ENCODE measurements around the gene CHCHD6.

The CHCHD6 gene

DNA sequence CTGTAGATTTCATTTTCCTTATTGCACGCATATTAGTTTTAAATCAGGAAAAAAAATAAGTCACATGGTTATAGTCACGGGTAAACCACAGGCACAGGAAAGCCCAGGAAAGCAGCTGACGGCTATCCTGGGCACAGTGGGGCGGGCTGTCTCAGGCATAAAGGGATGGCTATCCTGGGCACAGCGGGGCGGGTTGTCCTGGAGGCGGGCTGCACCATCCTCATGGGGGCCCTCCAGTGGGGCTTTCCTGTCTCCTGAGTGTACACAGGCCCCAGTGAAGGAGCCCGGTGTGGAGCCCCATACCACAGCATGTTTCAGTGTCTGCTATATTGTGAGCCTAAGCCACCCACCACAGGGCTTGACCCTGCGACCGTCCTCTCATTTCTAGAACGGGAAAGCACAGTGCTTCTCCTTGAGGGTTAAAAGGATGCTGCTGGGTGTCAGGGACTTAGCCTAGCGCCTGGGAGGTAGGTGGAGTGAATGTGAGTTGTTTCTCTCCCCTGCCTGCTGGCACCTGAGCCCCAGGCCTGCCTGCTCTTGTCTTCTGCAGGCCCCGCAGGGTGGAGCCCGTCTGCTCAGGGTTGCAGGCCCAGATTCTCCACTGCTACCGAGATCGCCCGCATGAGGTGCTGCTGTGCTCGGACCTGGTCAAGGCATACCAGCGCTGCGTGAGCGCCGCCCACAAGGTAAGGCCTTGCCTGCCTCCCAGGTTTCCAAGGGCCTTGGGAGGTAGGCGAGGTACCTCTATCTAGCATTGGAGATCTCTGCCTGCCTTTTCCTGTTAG, 253.0 kb downstream of the CHCHD6 start:
- DNase-seq (ENCODE audit: low read depth in 2 of 2, low spot score in 1 of 2), result no peak

DNA sequence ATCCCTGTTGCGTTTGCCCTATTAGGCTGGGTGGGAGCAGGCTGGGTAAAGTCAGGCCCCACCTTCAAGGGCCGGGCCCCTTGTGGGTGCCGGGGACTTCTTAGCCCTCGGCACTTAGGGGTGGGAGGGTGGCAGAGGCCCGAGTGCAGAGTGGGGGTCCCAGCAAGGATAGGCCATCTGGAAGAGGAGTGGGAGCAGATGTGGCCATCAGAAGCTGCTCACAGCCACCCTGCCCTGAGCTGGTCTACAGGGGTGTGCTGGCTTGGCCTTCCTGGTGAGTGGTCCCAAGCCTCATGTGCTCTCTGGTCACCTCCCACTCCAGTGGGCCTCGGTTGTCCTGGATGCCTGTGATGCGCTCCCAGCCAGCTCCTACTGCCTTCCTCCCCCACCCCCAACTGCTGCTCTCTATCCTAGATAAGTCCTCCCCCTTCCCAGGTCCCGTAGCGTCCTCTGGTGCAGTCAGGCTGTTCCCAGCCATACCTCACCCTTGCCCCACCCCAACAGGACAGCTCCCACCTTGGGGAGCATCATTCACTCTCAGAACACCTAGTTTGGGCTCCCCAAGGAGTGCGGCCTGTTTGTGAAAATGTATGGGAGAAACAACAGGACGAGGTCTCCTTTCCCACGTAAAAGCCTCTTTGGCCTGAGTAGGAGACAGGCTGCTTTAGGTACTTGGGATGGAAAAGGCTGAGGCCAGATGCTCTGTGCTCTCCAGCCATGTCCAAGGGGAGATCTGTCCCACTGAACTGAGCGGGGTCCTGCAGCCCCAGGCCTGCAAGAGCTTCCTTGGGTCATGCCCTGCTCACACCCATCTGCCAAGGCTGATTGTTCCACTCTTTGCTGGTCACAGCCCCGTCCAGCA, 254.0 kb downstream of the CHCHD6 start:
- no peak for DNase-seq (ENCODE audit: low read depth in 2 of 2, low spot score in 1 of 2)

DNA sequence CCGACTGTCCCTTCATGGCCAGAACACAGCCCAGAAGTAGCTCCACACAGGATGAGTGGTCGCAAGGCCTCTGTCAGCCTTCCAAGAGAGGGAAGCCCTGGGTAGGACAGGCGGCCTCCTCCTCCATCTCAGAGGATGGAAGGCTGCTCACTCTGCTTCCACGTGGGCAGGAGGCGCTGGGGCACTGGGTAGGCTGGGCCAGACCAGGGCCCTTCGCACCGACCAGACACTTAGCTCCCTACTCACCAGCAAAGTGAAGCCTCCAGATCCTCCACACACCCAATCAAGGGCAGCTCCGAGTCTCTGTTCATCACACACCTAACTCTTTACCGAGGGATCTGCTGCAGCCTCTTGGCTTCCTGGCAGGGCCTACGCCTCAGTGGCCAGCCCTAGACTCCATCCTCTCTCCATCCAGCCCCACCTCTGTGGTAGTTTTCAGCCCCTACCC, 254.6 kb downstream of the CHCHD6 start:
- DNase-seq (ENCODE audit: low read depth in 2 of 2, low spot score in 1 of 2), result no peak

DNA sequence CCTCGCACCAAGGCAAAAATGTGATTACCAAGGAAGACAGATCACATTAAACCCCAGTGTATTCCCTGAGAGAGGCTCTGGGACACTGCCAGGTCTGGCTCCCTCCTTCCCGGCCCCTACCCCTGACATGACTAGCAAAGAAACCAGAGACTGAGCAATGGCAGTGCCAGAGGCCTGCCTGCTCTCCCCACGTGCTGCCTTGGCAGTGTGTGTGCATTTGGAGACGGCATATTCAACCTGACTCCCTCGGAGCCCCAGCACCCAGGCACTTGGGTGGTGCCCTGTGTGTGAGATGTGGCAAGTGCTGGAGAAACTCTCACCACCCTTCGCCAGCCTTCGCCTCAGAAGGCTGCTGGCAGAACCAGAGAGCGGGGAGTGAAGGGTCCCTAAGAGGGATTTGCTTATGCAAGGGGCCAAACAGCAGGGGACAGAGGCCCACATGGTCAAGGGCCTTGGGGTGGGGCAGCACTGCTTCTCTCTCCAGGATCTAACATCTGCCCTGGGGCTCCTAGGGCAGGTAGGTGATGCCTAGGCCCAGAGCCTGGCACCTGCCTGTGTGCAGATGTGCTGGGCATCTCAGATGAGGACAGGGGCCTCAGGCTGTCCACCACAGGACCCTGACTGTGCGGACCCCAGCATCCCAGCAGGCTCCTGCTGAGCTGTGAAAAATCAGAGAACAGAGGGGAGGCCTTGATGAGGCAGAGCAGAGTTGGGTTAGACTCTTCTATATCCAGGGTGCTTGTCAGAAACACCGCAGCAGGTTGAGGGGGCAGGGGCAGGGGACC, 255.3 kb downstream of the CHCHD6 start:
- DNase-seq (ENCODE audit: low read depth in 2 of 2, low spot score in 1 of 2), result no peak

DNA sequence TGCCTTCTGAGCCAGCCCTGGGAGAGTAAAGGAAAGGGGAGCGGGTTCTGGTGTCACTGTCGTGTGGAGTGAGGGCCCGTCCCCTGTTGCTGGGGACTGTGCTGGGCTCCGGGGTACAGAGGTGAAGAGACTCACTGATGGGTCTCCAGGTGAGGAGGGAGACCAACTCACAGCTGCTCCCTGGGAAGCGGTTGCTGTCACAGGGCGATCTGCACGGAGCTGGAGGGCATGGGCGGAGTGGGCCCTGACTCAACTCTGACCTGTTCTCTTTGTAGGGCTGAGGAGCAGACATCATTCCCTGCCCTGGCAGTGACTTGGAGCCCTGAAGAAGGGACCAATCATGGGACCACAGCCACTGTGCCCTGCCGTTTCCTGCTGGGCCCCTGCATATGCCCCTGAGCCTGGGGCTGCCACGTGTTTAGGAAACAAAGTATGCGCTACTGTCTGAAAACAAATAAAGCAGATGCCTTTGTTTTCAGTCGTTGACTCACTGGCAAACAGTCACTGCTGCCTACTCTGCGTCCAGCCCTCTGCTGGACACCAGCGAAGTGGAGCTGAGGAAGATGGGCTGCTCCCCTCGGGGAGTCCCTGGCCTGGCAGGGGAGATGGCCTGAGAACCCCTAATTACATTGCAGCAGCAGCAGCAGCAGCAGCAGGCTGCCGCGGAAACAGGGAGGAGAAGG, 256.0 kb downstream of the CHCHD6 start:
- no peak for DNase-seq (ENCODE audit: low read depth in 2 of 2, low spot score in 1 of 2)

DNA sequence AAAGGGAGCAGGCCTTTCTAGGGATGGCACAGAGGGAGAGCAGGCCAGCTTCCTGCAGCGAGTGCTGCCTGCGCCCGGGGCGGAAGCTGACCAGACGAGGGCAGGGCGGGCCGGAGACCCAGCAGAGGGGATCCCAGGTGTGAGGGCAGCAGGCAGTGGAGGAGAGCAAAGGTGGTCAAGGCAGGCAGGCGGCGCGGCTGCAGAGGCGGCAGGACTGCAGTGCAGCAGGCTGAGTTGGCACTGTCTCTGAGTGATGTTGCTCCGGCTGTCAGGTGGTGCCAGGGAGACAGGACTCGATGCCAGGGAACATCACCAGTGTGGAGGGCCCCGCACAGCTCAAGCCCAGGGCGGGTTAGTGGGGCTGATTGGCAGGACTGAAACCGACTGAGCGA, 256.6 kb downstream of the CHCHD6 start:
- no peak for DNase-seq (ENCODE audit: low read depth in 2 of 2, low spot score in 1 of 2)

DNA sequence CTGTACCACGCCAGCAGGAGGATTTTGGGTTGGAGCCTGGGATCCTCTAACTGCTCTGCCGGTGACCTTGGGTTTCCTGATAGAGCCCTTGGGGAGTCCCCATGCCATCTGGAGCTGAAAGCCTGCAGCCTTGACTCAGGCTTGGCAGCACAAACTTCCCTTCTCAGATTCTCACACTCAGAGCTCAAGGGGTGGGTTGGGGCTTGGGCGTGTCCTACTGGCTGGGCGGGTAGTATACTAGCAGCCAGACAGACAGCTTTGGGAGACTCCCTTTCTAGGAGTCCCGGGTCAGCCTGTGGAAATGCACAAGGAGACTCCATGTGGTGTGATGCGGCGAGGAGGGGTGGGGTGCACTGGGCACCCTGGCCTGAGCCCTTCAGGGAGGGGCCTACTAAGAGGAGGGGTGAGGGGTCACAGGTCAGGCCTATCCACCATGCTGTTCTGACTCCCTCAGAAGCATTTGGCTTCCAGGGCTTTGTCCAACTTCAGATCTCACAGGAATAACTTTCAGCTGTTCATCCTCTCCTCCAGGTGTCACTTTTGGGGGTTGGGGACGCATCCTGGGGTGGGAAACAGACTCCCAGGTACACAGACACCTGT, 257.3 kb downstream of the CHCHD6 start:
- DNase-seq (ENCODE audit: low read depth in 2 of 2, low spot score in 1 of 2), result no peak

DNA sequence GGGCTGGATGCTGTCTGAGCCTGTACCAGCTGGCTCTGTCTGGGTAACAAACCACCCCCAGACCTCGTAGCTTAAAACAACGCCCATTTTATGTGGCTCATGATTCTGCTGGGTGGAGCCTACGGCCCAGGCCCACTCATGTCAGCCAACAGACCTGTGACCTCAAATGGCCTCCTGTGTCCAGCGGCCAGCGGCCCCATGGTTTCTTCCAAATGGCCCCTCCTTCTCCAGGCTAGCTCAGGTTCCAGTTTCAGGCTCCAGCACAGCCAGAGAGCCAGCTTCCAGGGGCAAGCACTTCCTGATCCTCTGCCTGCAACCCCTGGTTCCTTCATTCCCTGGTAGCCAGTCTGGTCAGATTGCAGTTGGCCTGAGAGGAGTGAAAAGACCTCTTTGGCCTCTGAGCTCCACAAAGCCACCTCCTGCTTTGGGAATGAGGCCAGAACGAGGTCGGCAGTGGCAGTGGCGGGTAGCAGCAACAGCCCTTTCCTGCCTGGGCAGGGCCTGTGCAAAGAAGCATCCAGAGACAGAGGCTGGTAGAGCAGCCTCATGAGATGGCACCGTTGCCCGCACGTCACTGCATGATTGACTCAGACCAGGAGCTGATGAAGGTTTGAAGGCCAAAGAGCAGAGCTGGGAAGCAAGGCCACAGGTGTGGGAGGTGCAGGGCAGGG, 257.9 kb downstream of the CHCHD6 start:
- DNase-seq (ENCODE audit: low read depth in 2 of 2, low spot score in 1 of 2), result no peak

DNA sequence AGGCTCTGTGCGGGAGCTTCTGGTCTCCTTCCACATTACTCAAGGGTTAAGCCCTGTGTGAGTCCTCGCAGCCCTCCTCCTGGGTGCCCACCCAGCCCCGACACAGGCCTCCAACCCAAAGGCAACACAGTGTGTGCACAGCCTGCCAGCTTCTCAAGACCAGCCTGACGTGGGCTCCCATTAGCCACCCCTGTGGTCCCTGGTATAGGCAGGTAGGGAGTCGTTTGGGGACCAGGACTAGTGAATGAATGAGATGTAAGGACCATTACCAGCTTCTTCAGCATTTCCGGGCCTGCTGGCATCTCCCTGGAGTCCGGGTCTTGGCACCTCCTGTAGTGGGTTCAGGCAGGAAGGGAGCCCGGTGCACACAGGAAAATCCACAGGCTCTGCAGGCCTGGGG, 258.7 kb downstream of the CHCHD6 start:
- DNase-seq (ENCODE audit: low read depth in 2 of 2, low spot score in 1 of 2), result no peak

DNA sequence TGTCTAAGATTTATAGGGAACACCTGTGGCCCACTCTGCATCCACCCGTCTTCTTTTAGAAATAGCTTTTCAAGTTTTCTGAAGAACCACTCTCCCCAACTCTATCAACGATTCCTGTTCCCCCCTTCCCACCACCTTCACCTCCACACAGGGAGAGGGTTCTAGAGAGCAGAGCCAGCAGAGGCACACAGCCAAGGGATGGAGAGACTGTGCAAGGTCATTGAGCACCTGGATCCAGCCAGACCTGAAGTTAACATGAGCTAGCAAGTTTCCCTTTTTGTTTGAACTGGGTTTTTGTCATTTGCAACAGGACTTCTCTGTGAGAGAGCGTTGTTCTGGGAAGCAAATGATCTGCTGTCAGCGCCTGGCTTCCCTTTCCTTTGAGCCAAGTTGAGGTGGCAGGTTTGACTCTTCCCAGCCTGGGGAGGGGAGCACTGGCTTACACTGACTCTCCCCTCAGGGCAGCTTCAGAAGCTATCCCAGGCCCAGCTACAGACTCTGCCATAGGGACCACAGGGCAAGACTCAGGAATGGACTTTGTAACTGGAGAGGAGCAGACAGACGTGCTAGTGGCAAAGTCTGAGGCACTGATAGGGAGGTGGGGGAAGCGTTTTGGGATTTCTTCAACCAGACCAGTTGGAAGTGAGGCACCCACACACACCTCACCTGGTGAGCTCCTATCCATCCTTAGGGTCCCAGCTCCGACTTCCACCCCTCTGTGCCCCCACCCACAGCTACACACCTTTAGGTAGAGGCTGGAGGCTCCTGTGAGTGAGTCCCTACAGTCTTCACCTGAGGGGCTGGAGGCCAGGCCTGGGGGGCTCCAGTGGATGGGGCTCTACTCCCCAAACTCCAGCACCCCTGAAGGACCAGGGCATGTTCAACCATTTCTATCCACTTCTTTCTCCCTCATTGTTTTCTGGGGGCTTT, 259.5 kb downstream of the CHCHD6 start:
- DNase-seq (ENCODE audit: low read depth in 2 of 2, low spot score in 1 of 2), result no peak

DNA sequence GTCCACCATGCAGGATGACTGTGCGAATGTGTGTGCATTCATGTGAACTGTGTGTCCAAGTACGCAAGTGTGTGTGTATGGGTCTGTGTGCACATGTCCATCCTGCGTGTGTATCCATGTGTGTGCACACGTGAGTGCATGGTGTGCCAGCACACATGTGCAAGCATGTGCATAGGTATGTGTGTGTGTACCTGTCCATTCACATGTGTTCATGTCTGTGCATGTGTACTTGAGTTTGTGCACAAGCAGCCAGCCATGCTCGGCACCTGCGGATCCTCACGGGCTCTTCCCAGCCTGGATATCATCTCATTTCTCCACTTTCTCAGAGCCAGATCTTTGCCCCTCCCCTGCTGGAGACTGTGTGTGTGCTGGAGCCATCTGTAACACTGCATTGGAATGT, 260.2 kb downstream of the CHCHD6 start:
- no peak for DNase-seq (ENCODE audit: low read depth in 2 of 2, low spot score in 1 of 2)

DNA sequence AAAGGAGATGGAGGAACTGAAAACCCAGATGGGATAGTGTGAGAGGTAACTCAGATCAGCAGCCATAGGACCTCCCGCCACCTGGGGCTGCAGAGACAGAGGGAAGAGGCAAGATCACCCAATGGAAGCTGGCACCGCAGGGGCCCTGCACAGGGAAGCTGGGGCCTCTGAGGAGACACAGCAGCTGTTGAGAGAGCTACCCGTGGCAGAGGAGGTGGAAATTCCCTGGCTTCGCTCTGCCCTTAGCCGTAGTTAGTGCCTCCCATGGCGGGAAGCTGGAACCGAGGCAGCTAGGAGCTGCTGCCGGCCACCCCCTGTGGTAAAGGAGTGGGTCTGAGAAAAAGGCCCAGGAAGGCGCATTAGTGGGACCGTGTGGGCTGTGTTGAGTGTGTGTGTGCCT, 260.9 kb downstream of the CHCHD6 start:
- DNase-seq (ENCODE audit: low read depth in 2 of 2, low spot score in 1 of 2), result no peak

DNA sequence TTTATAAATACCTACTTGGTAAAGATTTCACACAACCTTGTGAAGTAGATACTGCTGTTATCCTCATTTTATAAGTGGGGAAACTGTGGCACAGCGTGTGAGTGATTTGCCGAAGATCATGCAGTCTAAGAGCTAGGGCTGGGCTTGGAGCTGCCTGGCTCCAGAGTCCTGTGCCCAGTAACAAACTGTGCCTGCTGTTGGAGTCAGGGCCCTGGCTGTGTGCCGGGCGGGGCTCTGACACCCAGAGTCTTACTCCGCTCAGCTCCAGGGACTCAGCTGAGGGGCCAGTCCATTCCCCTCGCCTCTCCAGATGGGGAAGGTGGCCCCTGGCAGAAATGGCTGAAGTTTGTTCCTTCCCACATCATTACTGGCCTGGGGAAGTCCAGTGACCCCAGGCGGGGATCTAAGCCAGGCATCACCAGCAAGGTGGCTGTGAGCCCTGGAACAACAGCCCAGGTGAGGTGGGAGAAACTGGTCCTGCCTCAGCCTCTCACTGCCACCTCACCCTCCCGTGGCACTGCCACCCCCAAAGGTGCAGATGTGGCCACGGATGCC, 261.6 kb downstream of the CHCHD6 start:
- no peak for DNase-seq (ENCODE audit: low read depth in 2 of 2, low spot score in 1 of 2)

DNA sequence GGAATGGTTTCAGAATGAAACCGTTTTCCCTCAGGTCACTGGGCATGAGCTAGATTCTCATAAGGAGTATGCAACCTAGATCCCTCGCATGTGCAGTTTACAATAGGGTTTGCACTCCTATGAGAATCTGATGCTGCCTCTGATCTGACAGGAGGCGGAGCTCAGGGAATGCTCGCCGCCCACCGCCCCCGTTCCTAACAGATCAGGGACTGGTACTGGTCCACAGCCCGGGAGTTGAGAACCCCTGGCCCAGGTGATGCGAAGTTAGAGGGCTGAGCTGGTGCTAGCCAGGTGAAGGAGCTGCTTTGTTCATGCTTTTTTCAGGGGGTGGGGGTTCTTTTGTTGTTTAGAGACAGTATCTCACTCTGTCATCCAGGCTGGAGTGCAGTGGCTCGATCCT, 263.3 kb downstream of the CHCHD6 start:
- DNase-seq (ENCODE audit: low read depth in 2 of 2, low spot score in 1 of 2), result no peak

DNA sequence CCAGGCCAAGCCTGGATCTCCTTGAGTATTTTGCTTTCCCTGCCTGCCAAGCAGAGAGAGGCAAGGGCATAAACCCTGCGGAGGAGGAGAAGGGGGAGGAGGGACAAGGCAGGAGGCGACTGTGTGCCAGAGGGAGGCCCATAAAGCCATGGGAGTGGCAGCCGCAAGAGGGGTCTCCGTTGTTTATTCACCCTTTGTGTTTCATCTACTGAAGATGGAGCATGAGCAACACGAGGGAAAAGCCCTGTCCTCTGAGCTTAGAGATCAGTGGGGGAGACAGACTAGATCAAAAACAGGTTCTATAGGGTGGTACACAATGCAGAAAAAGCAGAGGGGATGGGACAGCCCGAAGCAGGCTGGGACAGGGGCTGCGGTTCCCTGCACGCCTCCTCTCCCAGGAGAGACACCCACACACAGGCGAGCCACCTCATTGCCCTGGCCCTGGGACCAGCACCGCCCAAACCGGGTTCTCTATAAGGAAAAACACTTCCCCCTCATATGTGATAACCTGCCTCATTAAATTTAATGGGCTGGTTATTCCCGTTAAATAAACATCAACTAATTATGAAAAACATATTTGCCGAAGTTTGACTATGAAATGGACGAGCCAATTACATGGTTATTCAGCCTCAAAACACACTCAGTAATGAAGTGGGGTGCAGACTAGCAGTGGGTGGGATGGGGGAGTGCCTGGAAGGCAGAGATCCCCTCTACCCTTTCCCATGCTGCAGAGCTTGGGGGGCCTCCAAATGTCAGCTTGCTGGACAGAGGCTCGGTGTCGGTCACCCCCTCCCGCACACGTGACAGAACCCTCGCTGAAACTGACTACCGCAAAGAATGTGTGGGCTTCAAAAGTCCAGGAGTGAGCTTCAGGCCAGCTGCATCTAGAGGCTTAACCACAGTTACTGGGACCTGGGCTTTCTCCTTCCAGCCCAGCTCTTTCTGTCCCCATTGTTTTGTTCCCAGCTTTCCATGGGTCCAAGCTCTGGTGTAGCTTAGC, 264.7 kb downstream of the CHCHD6 start:
- no peak for DNase-seq (ENCODE audit: low read depth in 2 of 2, low spot score in 1 of 2)

DNA sequence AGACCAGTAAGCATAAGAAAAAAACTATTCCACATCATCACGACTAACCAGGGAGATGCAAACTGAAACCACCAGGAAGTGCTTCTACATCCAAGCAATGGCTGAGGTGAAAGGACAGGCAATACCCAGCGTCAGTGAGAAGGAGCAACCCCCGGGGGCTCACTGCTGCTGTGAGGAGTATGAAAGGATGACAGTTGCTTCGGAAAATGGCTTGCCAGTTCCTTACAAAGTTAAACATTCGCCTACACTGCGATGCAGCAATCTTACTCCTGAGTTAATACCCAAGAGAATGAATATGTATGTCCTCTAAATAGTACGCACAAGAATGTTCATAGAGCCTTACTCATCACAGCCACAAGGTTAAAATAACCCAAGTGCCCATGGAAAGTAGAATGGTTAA, 265.5 kb downstream of the CHCHD6 start:
- no peak for DNase-seq (ENCODE audit: low read depth in 2 of 2, low spot score in 1 of 2)

DNA sequence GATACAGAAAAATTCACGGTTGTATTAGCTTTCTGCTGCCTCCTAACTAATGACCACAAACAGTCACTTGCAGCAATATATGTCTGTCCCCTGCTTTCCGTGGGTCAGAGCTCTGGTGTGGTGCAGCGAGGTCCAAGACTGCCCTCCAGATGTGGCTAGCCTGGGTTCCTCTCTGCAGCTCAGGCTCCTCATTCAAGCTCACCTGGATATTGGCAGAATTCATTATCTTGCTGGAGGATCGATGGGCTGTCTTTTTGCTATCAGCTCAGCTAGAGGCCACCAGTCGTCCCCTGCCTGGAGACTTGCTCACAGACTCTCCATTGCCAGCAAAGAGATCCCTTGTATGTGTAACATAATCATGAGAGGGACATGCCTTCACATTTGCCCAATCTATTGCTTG, 266.1 kb downstream of the CHCHD6 start:
- no peak for DNase-seq (ENCODE audit: low read depth in 2 of 2, low spot score in 1 of 2)

DNA sequence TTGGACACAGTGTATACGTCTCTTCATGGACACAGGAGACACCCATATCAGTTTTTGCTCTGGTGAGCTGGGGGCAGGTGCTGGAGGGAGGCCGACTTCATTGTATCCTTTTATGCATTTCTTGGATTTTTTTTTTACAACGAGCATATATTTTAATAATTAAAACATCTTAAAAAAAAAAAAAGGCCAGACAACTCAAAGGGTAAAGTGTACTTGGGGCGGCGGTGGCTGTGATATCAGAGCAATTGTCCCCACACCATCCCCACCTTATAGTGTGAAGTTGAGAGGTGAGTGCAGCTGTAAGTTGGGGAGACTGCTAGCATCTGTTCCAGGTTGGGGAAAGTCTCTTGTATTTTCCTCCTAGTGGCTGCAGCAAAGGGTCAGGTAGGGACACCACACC, 266.9 kb downstream of the CHCHD6 start:
- no peak for DNase-seq (ENCODE audit: low read depth in 2 of 2, low spot score in 1 of 2)
